Vagina (tissue), 2 donors: ENCODE data around the gene ANTXR1.

Experiments used
- CTCF ChIP-seq, 3 experiments: fragments of 450-650 bp in 2 of 3; fragments of 200-600 bp in 1 of 3; sonication (generic) in 1 of 3; IDR thresholded peaks; one replicate each; pipeline ENCODE4 v1.5.1; 2017 to 2019; ENCODE audit warnings: antibody characterized with exemption in 3 of 3, mild to moderate bottlenecking in 2 of 3, moderate library complexity in 2 of 3
- POLR2A ChIP-seq, 2 donors: fragments of 450-650 bp; IDR thresholded peaks; one replicate each; pipeline ENCODE4 v1.6.1; 2017; ENCODE audit warnings: antibody characterized with exemption in 2 of 2, mild to moderate bottlenecking in 2 of 2, moderate library complexity in 2 of 2
- POLR2AphosphoS5 ChIP-seq, 2 donors: sonication (generic); formaldehyde crosslinking; IDR thresholded peaks; one replicate each; pipeline ENCODE4 v1.9.0; 2017; ENCODE audit warnings: antibody characterized with exemption in 2 of 2, mild to moderate bottlenecking in 2 of 2, low read depth in 1 of 2; ENCODE audit not compliant: insufficient read depth in 1 of 2

GRCh38 chr2:69214898-69215297, 201.9 kb downstream of the ANTXR1 start:
- TF ChIP-seq CTCF (IDR thresholded peaks at IDR 0.05) = no peak
- no peak for TF ChIP-seq POLR2A (IDR thresholded peaks at IDR 0.05)
- no peak for TF ChIP-seq POLR2AphosphoS5 (IDR thresholded peaks at IDR 0.05; ENCODE audit: insufficient read depth in 1 of 2, low read depth in 1 of 2)
